SK-N-SH (cell line): Measurements from ENCODE around the gene HELB.

Experiments
- POLR2AphosphoS5 ChIP-seq: IDR thresholded peaks from 2 replicates; pipeline ENCODE4 v1.6.1; 2012; ENCODE audit warnings: low read depth, low read length
- RFX5 ChIP-seq: IDR thresholded peaks from 2 replicates; pipeline ENCODE4 v1.6.1; 2012; ENCODE audit warnings: mild to moderate bottlenecking, improper control_type of control experiment, low read length
- RXRA ChIP-seq: IDR thresholded peaks from 2 replicates; pipeline ENCODE4 v1.4.0; 2012; ENCODE audit warnings: low read depth, mild to moderate bottlenecking, borderline replicate concordance
- SIN3A ChIP-seq: IDR thresholded peaks from 2 replicates; pipeline ENCODE4 v1.6.1; 2012; ENCODE audit warnings: low read depth, mild to moderate bottlenecking, low read length, moderate library complexity, borderline replicate concordance
- TAF1 ChIP-seq: IDR thresholded peaks from 2 replicates; pipeline ENCODE4 v1.6.1; 2012; ENCODE audit warnings: low read depth, mild to moderate bottlenecking, low read length, moderate library complexity, borderline replicate concordance
- TF ChIP-seq, protein P1 (sequence below): IDR thresholded peaks from 2 replicates; pipeline ENCODE4 v1.6.1; 2012; ENCODE audit warnings: mild to moderate bottlenecking, low read depth, low read length, moderate library complexity
- TF ChIP-seq, protein P2 (sequence below): fragments of 200-600 bp; sonication (generic); IDR thresholded peaks from 2 replicates; pipeline ENCODE4 v1.6.1; 2017; ENCODE audit warnings: antibody characterized with exemption, mild to moderate bottlenecking, moderate library complexity
- TF ChIP-seq, protein P3 (sequence below): IDR thresholded peaks from 2 replicates; pipeline ENCODE4; 2012

DNA sequence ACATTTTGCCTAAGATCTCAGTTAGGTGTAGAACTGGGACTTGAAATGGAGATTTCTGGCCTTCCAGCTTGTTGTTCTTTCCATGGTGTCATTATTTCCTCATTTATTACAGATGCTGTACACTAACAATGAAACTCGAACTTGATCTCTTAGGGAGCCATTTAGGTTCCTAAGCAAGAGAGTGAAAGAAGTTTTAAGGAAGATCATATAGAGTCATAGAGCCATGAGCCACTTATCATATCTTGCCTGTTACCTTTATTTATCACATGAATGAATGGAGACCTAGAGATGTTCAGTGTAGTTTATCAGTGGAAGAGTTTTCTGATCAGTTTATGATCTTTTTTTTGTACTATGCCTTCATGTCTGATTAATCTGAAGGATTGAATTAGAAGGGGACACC lies 9.9 kb downstream of the HELB start:
- TF ChIP-seq, protein P1, sequence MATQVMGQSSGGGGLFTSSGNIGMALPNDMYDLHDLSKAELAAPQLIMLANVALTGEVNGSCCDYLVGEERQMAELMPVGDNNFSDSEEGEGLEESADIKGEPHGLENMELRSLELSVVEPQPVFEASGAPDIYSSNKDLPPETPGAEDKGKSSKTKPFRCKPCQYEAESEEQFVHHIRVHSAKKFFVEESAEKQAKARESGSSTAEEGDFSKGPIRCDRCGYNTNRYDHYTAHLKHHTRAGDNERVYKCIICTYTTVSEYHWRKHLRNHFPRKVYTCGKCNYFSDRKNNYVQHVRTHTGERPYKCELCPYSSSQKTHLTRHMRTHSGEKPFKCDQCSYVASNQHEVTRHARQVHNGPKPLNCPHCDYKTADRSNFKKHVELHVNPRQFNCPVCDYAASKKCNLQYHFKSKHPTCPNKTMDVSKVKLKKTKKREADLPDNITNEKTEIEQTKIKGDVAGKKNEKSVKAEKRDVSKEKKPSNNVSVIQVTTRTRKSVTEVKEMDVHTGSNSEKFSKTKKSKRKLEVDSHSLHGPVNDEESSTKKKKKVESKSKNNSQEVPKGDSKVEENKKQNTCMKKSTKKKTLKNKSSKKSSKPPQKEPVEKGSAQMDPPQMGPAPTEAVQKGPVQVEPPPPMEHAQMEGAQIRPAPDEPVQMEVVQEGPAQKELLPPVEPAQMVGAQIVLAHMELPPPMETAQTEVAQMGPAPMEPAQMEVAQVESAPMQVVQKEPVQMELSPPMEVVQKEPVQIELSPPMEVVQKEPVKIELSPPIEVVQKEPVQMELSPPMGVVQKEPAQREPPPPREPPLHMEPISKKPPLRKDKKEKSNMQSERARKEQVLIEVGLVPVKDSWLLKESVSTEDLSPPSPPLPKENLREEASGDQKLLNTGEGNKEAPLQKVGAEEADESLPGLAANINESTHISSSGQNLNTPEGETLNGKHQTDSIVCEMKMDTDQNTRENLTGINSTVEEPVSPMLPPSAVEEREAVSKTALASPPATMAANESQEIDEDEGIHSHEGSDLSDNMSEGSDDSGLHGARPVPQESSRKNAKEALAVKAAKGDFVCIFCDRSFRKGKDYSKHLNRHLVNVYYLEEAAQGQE: no peak
- TF ChIP-seq, protein P2, sequence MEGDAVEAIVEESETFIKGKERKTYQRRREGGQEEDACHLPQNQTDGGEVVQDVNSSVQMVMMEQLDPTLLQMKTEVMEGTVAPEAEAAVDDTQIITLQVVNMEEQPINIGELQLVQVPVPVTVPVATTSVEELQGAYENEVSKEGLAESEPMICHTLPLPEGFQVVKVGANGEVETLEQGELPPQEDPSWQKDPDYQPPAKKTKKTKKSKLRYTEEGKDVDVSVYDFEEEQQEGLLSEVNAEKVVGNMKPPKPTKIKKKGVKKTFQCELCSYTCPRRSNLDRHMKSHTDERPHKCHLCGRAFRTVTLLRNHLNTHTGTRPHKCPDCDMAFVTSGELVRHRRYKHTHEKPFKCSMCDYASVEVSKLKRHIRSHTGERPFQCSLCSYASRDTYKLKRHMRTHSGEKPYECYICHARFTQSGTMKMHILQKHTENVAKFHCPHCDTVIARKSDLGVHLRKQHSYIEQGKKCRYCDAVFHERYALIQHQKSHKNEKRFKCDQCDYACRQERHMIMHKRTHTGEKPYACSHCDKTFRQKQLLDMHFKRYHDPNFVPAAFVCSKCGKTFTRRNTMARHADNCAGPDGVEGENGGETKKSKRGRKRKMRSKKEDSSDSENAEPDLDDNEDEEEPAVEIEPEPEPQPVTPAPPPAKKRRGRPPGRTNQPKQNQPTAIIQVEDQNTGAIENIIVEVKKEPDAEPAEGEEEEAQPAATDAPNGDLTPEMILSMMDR: no peak
- no peak for TF ChIP-seq SIN3A
- TF ChIP-seq, protein P3, sequence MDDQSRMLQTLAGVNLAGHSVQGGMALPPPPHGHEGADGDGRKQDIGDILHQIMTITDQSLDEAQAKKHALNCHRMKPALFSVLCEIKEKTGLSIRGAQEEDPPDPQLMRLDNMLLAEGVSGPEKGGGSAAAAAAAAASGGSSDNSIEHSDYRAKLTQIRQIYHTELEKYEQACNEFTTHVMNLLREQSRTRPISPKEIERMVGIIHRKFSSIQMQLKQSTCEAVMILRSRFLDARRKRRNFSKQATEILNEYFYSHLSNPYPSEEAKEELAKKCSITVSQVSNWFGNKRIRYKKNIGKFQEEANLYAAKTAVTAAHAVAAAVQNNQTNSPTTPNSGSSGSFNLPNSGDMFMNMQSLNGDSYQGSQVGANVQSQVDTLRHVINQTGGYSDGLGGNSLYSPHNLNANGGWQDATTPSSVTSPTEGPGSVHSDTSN: no peak
- TF ChIP-seq RFX5: no peak
- no peak for TF ChIP-seq RXRA
- no peak for TF ChIP-seq POLR2AphosphoS5
- no peak for TF ChIP-seq TAF1
